GM12878 (cell line): ENCODE results near the gene WWOX.

Source experiments
- CHD4 ChIP-seq: fragments of 200-600 bp; sonication (generic); IDR thresholded peaks from 2 replicates; pipeline ENCODE4 v1.6.1; 2016; ENCODE audit warnings: mild to moderate bottlenecking
- NFIC ChIP-seq: IDR thresholded peaks from 2 replicates; pipeline ENCODE4 v1.6.1; 2012; ENCODE audit warnings: low read depth, mild to moderate bottlenecking, inconsistent platforms, low read length, moderate library complexity
- PRDM15 ChIP-seq: fragments of 450-650 bp; formaldehyde crosslinking; IDR thresholded peaks from 2 replicates; pipeline ENCODE4 v1.4.0; 2020; ENCODE audit warnings: mild to moderate bottlenecking, moderate library complexity
- ZNF592 ChIP-seq: fragments of 450-650 bp; IDR thresholded peaks from 2 replicates; pipeline ENCODE4 v1.6.1; 2017; ENCODE audit warnings: mild to moderate bottlenecking, moderate library complexity
- TF ChIP-seq, protein P1 (sequence below): fragments of 450-650 bp; IDR thresholded peaks from 2 replicates; pipeline ENCODE4 v1.6.1; 2018; ENCODE audit warnings: mild to moderate bottlenecking, low read depth, moderate library complexity; ENCODE audit not compliant: partially characterized antibody

GRCh38 chr16:79003026-79003609 lies 903.7 kb downstream of the WWOX start:
- no peak for TF ChIP-seq CHD4
- no peak for TF ChIP-seq PRDM15 (CRISPR knock-in tag)
- TF ChIP-seq NFIC = no peak
- TF ChIP-seq ZNF592 = no peak
- TF ChIP-seq, protein P1, sequence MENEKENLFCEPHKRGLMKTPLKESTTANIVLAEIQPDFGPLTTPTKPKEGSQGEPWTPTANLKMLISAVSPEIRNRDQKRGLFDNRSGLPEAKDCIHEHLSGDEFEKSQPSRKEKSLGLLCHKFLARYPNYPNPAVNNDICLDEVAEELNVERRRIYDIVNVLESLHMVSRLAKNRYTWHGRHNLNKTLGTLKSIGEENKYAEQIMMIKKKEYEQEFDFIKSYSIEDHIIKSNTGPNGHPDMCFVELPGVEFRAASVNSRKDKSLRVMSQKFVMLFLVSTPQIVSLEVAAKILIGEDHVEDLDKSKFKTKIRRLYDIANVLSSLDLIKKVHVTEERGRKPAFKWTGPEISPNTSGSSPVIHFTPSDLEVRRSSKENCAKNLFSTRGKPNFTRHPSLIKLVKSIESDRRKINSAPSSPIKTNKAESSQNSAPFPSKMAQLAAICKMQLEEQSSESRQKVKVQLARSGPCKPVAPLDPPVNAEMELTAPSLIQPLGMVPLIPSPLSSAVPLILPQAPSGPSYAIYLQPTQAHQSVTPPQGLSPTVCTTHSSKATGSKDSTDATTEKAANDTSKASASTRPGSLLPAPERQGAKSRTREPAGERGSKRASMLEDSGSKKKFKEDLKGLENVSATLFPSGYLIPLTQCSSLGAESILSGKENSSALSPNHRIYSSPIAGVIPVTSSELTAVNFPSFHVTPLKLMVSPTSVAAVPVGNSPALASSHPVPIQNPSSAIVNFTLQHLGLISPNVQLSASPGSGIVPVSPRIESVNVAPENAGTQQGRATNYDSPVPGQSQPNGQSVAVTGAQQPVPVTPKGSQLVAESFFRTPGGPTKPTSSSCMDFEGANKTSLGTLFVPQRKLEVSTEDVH = no peak
